Esophagus squamous epithelium (tissue), 4 donors: ENCODE data around the gene RHO.

Experiments used
- POLR2A ChIP-seq, 4 donors: fragments of 450-650 bp; IDR thresholded peaks; one replicate each; pipeline ENCODE4 v1.6.1; 2017; ENCODE audit warnings: antibody characterized with exemption in 4 of 4, mild to moderate bottlenecking in 4 of 4, moderate library complexity in 3 of 4
- TF ChIP-seq, protein P1 (sequence below), 6 experiments: fragments of 450-650 bp in 4 of 6; fragments of 200-600 bp in 2 of 6; sonication (generic) in 2 of 6; IDR thresholded peaks; one replicate each; pipeline ENCODE4 v1.5.1; 2016 to 2019; ENCODE audit warnings: antibody characterized with exemption in 6 of 6, mild to moderate bottlenecking in 4 of 6, moderate library complexity in 4 of 6

DNA sequence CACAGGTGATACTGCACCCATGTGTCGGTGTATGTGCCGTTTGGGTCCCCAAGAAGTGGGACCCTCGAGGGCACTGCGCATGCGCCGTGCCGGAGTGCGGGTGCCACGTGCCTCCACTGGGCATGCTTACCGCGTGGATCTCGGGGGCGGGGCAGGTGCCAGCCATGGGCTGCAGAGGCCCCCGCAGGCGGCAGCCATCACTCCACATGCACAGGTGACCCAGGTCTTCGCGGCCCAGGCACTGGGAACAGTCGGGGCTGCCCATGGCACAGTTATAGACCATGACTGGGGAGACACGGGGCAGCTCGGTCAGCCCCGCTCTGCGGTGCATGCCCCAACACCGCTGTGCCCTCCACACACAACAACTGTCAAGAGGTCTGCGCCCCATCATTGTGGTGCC, 45.8 kb downstream of the RHO start:
- TF ChIP-seq, protein P1, sequence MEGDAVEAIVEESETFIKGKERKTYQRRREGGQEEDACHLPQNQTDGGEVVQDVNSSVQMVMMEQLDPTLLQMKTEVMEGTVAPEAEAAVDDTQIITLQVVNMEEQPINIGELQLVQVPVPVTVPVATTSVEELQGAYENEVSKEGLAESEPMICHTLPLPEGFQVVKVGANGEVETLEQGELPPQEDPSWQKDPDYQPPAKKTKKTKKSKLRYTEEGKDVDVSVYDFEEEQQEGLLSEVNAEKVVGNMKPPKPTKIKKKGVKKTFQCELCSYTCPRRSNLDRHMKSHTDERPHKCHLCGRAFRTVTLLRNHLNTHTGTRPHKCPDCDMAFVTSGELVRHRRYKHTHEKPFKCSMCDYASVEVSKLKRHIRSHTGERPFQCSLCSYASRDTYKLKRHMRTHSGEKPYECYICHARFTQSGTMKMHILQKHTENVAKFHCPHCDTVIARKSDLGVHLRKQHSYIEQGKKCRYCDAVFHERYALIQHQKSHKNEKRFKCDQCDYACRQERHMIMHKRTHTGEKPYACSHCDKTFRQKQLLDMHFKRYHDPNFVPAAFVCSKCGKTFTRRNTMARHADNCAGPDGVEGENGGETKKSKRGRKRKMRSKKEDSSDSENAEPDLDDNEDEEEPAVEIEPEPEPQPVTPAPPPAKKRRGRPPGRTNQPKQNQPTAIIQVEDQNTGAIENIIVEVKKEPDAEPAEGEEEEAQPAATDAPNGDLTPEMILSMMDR (IDR thresholded peaks at IDR 0.05), result no peak
- TF ChIP-seq POLR2A (IDR thresholded peaks at IDR 0.05), result no peak
